Measurements from ENCODE around the gene GALNT7.

GALNT7 gene

DNA sequence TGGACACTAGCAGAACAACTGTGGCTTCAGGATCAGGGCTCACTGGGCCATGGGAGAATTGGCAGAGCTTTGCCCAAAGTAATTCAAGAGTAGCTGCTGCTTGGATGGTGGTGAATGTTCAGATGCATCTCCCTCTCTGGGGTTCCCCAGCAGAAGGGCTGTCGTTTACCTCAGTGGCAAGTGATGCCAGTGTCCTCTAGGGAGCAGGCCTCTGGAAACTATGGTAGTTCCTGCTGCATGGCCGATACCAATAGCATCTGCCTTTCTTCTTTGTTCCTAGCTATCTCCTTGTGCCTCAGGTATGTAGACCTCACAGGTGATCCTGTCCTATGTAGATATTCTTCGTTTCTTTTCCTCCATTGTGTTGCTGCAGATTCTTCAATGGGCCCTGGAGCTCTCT, 139.2 kb downstream of the GALNT7 start:
- FAIRE-seq (no peak), DNase-seq (ENCODE audit: insufficient read length, low spot score) (no peak)
- TF ChIP-seq, protein P1, sequence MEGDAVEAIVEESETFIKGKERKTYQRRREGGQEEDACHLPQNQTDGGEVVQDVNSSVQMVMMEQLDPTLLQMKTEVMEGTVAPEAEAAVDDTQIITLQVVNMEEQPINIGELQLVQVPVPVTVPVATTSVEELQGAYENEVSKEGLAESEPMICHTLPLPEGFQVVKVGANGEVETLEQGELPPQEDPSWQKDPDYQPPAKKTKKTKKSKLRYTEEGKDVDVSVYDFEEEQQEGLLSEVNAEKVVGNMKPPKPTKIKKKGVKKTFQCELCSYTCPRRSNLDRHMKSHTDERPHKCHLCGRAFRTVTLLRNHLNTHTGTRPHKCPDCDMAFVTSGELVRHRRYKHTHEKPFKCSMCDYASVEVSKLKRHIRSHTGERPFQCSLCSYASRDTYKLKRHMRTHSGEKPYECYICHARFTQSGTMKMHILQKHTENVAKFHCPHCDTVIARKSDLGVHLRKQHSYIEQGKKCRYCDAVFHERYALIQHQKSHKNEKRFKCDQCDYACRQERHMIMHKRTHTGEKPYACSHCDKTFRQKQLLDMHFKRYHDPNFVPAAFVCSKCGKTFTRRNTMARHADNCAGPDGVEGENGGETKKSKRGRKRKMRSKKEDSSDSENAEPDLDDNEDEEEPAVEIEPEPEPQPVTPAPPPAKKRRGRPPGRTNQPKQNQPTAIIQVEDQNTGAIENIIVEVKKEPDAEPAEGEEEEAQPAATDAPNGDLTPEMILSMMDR (IDR thresholded peaks at IDR 0.05; ENCODE audit: insufficient read depth, missing control alignments): no peak

DNA sequence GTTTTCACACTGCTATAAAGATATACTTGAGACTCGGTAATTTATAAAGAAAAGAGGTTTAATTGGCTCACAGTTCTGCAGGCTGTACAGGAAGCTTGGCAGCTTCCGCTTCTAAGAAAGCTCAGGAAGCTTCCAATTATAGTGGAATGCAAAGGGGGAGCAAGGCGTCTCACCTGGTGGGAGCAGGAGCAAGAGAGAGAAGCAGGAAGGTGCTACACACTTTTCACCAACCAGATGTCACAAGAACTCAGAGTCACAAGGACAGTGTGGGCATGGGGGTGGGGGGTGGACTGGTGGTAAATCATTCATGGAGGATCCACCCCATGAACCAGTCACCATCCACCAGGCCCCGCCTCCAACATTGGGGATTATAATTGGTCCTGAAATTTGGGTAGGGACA, 142.8 kb downstream of the GALNT7 start:
- no peak for DNase-seq (ENCODE audit: insufficient read length, low spot score)
- TF ChIP-seq, protein P1 (IDR thresholded peaks at IDR 0.05; ENCODE audit: insufficient read depth, missing control alignments): no peak
- no peak for FAIRE-seq

DNA sequence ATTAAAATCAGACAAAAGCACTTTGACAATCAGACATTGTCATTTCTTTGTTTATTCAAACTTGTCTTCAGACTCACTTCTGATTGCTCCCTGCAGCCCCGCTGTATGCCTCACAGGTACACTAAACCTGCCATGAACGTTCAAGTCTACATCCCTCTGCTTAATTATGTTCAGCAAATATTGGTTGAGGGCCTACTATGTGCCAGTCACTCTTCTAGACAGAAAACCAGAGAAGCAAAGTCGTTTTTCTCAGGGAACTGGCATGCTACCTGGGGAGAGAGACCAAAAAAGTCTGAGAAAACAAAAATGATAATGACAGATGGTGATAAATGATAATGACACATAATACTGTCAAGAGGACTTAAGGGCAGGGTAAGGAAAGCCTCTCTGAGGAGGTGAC, 146.1 kb downstream of the GALNT7 start:
- TF ChIP-seq, protein P1 (IDR thresholded peaks at IDR 0.05; ENCODE audit: insufficient read depth, missing control alignments): no peak
- DNase-seq (ENCODE audit: insufficient read length, low spot score): no peak
- no peak for FAIRE-seq

- no peak for FAIRE-seq
- no peak for DNase-seq (ENCODE audit: insufficient read length, low spot score)
- TF ChIP-seq, protein P1 (IDR thresholded peaks at IDR 0.05; ENCODE audit: insufficient read depth, missing control alignments): no peak
These were observed 147.4 kb downstream of the GALNT7 start for GRCh38 chr4:173316060-173316459.

DNA sequence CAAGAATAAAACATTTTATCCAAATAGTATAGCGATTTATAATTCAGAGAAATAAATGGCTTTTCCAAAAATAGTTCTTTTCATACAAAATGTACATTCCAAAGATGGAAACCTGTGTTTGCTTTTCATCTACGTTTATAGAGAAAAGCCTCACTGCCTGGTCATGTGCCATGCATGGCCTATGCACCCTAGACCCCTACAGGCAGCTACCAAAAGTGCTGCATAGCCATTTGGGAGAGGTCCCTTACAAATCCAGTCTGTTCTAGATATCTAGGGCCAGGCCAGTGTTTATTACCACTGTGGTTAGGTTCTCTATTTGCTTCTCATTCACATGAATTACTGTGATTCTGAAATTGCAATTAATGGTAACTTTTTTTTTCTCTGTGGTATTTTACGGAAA, 148.4 kb downstream of the GALNT7 start:
- FAIRE-seq (no peak), DNase-seq (ENCODE audit: insufficient read length, low spot score) (no peak)
- TF ChIP-seq, protein P1 (IDR thresholded peaks at IDR 0.05; ENCODE audit: insufficient read depth, missing control alignments): no peak

DNA sequence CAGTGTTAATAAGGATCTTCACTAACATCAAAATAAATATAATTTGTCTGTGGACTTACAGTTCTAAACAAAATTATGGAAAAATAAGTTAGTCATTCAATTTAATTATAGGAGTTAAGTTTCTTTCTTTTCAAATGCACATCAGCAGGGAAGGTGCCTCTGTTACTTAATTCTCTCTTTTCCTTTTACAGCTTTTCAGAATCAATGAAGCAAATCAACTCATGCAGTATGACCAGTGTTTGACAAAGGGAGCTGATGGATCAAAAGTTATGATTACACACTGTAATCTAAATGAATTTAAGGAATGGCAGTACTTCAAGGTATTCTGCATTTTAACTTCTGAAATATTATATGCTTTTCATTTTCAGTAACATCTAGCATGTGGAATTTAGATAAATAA, 149.6 kb downstream of the GALNT7 start:
- FAIRE-seq (no peak), DNase-seq (ENCODE audit: insufficient read length, low spot score) (no peak)
- TF ChIP-seq, protein P1 (IDR thresholded peaks at IDR 0.05; ENCODE audit: insufficient read depth, missing control alignments): no peak

DNA sequence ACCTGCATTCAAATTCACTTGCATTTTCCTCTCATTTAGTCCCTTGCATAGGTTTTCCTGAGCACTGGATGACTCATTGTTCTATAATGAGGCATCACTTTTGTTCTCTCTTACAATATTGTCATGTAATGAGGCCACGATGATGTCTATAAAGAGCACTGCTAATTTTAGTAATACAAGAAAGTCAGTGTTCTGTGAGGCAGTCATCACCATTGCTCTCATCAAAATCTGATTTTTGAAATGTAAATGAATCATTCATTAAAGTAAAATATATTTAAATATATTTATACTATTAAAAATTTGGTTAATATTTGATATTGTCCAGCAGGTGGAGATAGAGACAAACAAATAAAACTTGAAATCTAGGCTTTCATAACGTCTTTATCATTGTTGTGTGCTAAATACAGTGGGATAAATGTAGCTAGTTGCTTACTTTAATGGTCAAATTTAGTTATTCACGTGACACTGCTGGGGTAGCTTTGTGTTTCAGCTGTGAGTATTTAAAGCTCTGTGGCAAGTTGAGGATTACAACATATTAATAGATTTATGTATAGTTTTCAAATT, 150.1 kb downstream of the GALNT7 start:
- peak; percentile 41 for FAIRE-seq
- TF ChIP-seq, protein P1 (IDR thresholded peaks at IDR 0.05; ENCODE audit: insufficient read depth, missing control alignments): peak; percentile 31
- DNase-seq (ENCODE audit: insufficient read length, low spot score): no peak
